ENCODE measurements around the gene VSTM2B.

The VSTM2B gene

GRCh38 chr19:29507081-29507860 lies 18.5 kb upstream of the VSTM2B start:
- no peak for DNase-seq (ENCODE audit: low read depth)
- TF ChIP-seq, protein P1, sequence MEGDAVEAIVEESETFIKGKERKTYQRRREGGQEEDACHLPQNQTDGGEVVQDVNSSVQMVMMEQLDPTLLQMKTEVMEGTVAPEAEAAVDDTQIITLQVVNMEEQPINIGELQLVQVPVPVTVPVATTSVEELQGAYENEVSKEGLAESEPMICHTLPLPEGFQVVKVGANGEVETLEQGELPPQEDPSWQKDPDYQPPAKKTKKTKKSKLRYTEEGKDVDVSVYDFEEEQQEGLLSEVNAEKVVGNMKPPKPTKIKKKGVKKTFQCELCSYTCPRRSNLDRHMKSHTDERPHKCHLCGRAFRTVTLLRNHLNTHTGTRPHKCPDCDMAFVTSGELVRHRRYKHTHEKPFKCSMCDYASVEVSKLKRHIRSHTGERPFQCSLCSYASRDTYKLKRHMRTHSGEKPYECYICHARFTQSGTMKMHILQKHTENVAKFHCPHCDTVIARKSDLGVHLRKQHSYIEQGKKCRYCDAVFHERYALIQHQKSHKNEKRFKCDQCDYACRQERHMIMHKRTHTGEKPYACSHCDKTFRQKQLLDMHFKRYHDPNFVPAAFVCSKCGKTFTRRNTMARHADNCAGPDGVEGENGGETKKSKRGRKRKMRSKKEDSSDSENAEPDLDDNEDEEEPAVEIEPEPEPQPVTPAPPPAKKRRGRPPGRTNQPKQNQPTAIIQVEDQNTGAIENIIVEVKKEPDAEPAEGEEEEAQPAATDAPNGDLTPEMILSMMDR (conservative IDR thresholded peaks at IDR 0.05; ENCODE audit: control insufficient read depth, insufficient read depth, low read depth, low read length): no peak
- H3K4me3 ChIP-seq (ENCODE audit: control insufficient read depth, low read depth, low read length): no peak overlapping the region

DNA sequence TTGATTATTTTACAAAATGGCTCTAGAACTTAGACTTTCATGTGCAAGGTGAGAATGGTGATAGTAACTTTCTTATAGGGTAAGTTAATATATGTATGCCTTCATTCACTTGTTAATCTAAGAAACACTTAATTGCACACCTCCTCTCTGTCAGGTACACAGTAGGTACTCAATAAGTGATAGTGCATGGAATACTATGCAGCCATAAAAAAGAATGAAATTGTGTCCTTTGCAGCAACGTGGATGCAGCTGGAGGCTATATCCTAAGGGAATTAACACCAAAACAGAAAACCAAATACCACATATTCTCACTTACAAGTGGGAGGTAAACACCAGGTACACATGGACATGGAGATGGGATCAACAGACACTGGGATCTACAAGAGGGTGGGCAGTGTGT lies 17.6 kb upstream of the VSTM2B start:
- DNase-seq (ENCODE audit: low read depth): no peak
- H3K4me3 ChIP-seq (ENCODE audit: control insufficient read depth, low read depth, low read length): no peak overlapping the region
- TF ChIP-seq, protein P1 (conservative IDR thresholded peaks at IDR 0.05; ENCODE audit: control insufficient read depth, insufficient read depth, low read depth, low read length): no peak

DNA sequence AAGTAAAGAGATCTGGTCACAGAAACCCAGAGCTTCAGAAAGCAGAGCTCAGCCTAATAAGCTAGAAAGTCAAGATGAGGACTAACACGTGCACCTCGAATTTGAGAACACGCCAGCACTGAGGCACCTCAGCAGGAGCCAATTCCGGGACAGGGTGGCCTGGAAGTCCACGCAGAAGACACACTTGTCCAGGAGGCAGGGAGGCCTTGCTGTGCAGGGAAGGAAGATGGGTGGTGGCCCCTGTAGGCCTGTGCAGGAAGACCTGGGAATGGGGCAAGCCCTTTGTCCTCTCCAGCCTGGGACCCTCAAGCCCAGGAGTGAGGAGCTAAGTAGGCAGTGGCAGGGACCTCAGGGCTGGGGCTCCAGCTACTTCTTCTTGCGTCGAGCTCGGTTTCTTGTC lies 16.3 kb upstream of the VSTM2B start:
- no peak for DNase-seq (ENCODE audit: low read depth)
- no peak overlapping the region for H3K4me3 ChIP-seq (ENCODE audit: control insufficient read depth, low read depth, low read length)
- TF ChIP-seq, protein P1 (conservative IDR thresholded peaks at IDR 0.05; ENCODE audit: control insufficient read depth, insufficient read depth, low read depth, low read length): no peak

DNA sequence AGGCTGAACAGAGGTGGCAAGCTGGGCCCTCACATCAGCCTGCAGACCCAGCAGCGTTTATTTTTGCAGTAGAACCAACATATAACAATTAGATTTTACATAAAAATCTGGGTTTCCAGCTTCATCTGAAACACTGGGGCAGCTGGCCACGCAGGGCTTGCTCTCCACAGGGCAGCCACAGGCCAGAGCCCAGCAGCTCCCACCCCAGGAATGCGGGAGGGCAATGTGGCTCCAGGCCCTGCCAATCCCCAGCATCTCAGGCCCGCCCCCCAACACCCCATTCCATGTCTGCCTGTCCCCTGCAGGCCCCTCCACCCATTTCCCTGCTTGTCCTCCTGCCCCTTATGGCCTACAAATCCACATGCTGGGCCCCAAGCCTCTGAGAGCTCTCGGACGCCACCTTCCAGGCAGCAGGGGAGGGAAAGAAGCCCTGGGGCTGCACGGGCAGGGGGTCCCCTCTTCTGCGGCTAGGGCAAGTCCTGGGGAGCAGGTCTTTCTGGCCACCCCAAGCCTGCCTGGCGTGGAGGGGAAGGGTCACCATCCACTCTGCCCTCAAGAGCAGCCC lies 15.0 kb upstream of the VSTM2B start:
- H3K4me3 ChIP-seq (ENCODE audit: control insufficient read depth, low read depth, low read length): no peak overlapping the region
- TF ChIP-seq, protein P1 (conservative IDR thresholded peaks at IDR 0.05; ENCODE audit: control insufficient read depth, insufficient read depth, low read depth, low read length): no peak
- DNase-seq (ENCODE audit: low read depth): no peak

DNA sequence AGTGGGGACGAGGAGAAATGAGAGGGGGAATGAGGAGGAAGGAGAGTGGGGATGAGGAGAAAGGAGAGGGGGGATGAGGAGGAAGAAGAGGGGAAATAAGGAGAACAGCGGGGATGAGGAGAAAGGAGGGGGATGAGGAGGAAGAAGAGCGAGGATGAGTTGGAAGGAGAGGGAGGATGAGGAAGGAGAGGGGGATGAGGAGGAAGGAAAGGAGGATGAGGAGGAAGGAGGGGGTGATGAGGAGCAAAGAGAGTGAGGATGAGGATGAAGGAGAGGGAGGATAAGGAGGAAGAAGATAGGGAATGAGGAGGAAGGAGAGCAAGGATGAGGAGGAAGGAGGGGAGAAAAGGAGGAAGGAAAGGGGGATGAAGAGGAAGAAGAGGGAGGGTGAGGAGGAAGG lies 14.0 kb upstream of the VSTM2B start:
- no peak for DNase-seq (ENCODE audit: low read depth)
- no peak overlapping the region for H3K4me3 ChIP-seq (ENCODE audit: control insufficient read depth, low read depth, low read length)
- TF ChIP-seq, protein P1 (conservative IDR thresholded peaks at IDR 0.05; ENCODE audit: control insufficient read depth, insufficient read depth, low read depth, low read length): no peak

DNA sequence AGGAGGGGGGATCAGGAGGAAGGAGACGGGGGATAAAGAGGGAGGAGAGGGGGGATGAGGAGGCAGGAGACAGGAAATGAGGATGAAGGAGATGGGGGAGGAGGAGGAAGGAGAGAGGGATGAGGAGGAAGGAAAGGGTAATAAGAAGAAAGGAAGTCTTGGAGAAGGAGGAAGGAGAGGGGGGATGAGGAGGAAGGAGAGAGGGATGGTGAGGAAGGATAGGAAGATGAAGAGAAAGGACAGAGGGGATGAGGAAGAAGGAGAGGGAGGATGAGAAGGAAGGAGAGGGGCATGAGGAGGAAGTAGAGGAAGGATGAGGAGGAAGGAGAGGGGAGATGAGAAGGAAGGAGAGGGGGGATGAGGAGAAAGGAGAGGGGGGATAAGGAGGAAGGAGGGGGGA lies 13.0 kb upstream of the VSTM2B start:
- TF ChIP-seq, protein P1 (conservative IDR thresholded peaks at IDR 0.05; ENCODE audit: control insufficient read depth, insufficient read depth, low read depth, low read length): no peak
- no peak overlapping the region for H3K4me3 ChIP-seq (ENCODE audit: control insufficient read depth, low read depth, low read length)
- no peak for DNase-seq (ENCODE audit: low read depth)
